Measurements from ENCODE around the gene IFNL1.
"Not testable (repeated sequence)": the region's sequence is repeated elsewhere in the genome, so short reads cannot be mapped to it uniquely, and the experiment has no call there.

The IFNL1 gene

GRCh38 chr19:39307822-39308530, 11.8 kb downstream of the IFNL1 start:
- H3K9me3 ChIP-seq (ENCODE audit: control insufficient read depth, low read length), result no peaks in the 10 kb centered on the region
- no peaks in the 10 kb centered on the region for H3K36me3 ChIP-seq (ENCODE audit: control insufficient read depth, insufficient read depth, low read length)
- peak overlapping the region; percentile 50 for H3K4me3 ChIP-seq (ENCODE audit: insufficient read depth, low read depth, low read length)
- peaks cover 48% of the 10 kb centered on the region for H3K27me3 ChIP-seq (ENCODE audit: control insufficient read depth, insufficient read depth, low read length, poor library complexity, severe bottlenecking)
- peaks cover 10% of the 10 kb centered on the region for H3K4me1 ChIP-seq (ENCODE audit: control insufficient read depth, insufficient read depth, low read length)
- 9% methylated on average over 82 of the region's 82 CpGs for WGBS, 2 experiments
- no peak overlapping the region for H3K27ac ChIP-seq (ENCODE audit: insufficient read depth, low read depth, low read length, poor library complexity, severe bottlenecking)

DNA sequence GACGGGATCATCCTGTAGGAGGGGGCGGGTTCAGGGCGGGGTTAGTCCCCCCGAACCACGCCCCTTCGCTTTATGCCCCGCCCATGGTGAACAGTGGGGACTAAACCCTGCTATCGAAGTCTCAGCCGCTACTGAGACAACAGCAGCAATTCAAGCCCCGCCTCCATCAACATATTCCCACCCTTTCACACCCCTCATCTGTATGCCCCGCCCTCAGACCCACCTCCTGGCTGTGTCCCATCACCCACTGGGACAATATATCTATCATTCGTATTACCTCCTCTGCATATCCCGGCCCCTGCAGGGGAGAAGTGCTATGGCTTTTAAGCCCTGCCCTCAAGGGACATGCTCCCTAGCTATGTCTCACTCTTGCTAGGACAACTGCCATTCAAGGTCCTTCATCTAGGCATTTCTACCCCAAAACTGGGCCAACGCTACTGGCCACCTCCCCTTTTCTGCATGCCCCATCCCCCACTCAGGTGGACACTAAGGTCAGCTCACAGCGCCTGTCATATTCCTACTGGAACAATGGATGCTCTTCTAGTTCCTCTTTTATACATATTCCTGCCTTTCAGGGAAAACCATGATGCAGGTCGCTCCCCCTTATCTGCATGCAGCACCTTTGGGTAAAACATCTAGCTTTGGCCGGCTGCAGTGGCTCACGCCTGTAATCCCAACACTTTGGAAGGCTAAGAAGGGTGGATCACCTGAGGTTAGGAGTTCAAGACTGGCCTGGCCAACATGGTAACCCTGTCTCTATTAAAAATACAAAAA, 12.5 kb downstream of the IFNL1 start:
- 41 to 43% methylated on average over 18 of the region's 18 CpGs for WGBS, 2 experiments
- Histone ChIP-seq H3K27me3 (ENCODE audit: control insufficient read depth, insufficient read depth, low read length, poor library complexity, severe bottlenecking) (peaks cover 48% of the 10 kb centered on the region), H3K4me3 (ENCODE audit: insufficient read depth, low read depth, low read length) (no peak overlapping the region), H3K4me1 (ENCODE audit: control insufficient read depth, insufficient read depth, low read length) (peaks cover 10% of the 10 kb centered on the region), H3K36me3 (ENCODE audit: control insufficient read depth, insufficient read depth, low read length) (no peaks in the 10 kb centered on the region), H3K27ac (ENCODE audit: insufficient read depth, low read depth, low read length, poor library complexity, severe bottlenecking) (no peak overlapping the region), H3K9me3 (ENCODE audit: control insufficient read depth, low read length) (no peaks in the 10 kb centered on the region)

DNA sequence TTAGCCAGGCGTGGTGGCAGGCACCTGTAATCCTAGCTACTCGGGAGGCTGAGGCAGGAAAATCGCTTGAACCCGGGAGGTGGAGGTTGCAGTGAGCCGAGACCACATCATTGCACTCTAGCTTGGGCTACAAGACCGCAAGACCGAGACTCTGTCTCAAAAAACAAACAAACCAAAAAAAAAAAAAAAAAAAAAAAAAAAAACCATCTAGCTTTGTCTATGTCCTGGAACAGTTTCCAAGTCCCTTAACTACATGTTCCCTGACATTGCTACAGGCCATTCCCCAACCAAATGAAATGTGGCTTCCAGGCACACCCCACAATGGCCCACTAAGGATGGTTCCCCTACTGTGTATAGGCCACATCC, 13.1 kb downstream of the IFNL1 start:
- H3K36me3 ChIP-seq (ENCODE audit: control insufficient read depth, insufficient read depth, low read length); H3K4me3 ChIP-seq (ENCODE audit: insufficient read depth, low read depth, low read length); H3K9me3 ChIP-seq (ENCODE audit: control insufficient read depth, low read length); H3K27ac ChIP-seq (ENCODE audit: insufficient read depth, low read depth, low read length, poor library complexity, severe bottlenecking): not testable (repeated sequence)
- 95 to 97% methylated on average over 7 of the region's 7 CpGs for WGBS, 2 experiments
- H3K27me3 ChIP-seq (ENCODE audit: control insufficient read depth, insufficient read depth, low read length, poor library complexity, severe bottlenecking), result peaks cover 45% of the 10 kb centered on the region
- H3K4me1 ChIP-seq (ENCODE audit: control insufficient read depth, insufficient read depth, low read length), result peaks cover 10% of the 10 kb centered on the region

DNA sequence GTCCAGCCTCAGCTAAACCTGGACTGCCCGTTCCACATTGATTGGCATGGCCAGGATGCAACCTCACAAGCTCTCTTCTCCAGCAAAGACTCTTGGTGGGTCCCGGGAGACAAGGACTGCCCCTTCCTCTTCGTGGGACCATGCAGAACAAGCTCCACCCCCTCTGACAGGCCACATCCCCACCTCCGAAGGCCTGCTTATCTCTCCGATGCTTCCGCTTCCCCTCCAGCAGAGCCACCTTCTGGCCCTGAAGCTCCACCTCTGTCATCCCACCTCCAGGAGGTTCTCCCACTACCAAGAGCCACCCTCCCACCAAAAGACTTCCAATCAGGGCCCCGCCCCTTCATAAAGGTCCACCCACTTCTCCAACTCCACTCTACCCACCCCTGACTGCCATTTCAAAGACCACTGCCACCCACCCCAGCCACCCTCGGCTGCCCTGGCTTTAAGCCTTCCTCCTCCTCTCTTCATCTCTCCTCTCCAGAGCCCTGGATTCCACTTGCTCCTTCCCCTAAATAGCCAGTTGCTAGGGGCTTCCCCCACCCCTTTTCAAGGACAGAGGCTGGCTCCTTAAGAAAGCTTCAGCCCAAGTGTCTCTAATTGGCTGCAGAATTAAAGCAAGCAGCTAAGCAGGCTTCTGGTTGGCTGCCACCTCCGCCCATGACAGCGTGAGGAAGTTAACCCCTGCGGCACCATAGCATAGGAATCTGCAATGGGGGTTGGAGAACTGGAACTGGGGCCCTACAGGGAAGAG, 14.5 kb downstream of the IFNL1 start:
- Histone ChIP-seq H3K27ac (ENCODE audit: insufficient read depth, low read depth, low read length, poor library complexity, severe bottlenecking) (no peak overlapping the region), H3K36me3 (ENCODE audit: control insufficient read depth, insufficient read depth, low read length) (no peaks in the 10 kb centered on the region), H3K9me3 (ENCODE audit: control insufficient read depth, low read length) (no peaks in the 10 kb centered on the region), H3K4me3 (ENCODE audit: insufficient read depth, low read depth, low read length) (no peak overlapping the region), H3K4me1 (ENCODE audit: control insufficient read depth, insufficient read depth, low read length) (peaks cover 5% of the 10 kb centered on the region), H3K27me3 (ENCODE audit: control insufficient read depth, insufficient read depth, low read length, poor library complexity, severe bottlenecking) (peaks cover 33% of the 10 kb centered on the region)
- WGBS, 2 experiments, result 65 to 71% methylated on average over 11 of the region's 11 CpGs

DNA sequence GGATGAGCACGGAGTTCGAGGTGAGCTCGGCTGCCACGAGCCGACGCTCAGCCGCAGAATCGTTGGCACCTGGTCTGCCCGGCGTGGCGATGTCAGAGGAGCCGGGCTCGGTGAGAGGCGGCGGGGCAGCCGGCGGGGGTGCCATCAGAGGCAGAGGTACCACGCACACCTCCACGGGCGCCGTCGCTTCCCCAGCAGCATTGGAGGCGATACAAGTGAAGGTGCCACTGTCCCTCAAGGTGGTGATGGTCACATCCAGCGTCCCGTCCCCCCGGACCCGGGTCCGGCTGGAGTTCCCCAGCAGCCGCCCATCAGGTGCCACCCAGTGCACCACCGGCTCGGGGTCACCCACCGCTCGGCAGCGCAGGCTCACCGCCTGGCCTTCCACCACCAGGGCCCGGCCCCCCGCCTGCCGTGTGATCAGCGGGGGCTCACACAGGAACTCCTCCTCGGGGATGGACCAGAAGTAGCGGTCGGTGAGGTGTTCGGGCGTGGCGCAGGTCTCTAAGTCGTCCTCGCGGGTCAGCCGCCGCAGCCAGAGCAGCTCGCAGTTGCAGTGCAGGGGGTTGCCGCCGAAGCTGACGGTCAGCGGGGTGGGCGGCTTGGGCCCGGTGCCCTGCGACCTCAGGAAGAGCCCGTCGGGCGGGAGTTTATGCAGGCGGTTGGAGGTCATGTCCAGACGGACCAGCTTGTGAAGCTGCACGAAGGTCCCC, 18.0 kb downstream of the IFNL1 start:
- Histone ChIP-seq H3K4me3 (ENCODE audit: insufficient read depth, low read depth, low read length) (no peak overlapping the region), H3K9me3 (ENCODE audit: control insufficient read depth, low read length) (no peaks in the 10 kb centered on the region), H3K27ac (ENCODE audit: insufficient read depth, low read depth, low read length, poor library complexity, severe bottlenecking) (no peak overlapping the region), H3K36me3 (ENCODE audit: control insufficient read depth, insufficient read depth, low read length) (no peaks in the 10 kb centered on the region), H3K4me1 (ENCODE audit: control insufficient read depth, insufficient read depth, low read length) (no peaks in the 10 kb centered on the region), H3K27me3 (ENCODE audit: control insufficient read depth, insufficient read depth, low read length, poor library complexity, severe bottlenecking) (no peaks in the 10 kb centered on the region)
- WGBS, 2 experiments, result 95 to 97% methylated on average over 64 of the region's 64 CpGs

GRCh38 chr19:39315933-39316332, 19.7 kb downstream of the IFNL1 start:
- no peaks in the 10 kb centered on the region for H3K9me3 ChIP-seq (ENCODE audit: control insufficient read depth, low read length)
- H3K36me3 ChIP-seq (ENCODE audit: control insufficient read depth, insufficient read depth, low read length), result no peaks in the 10 kb centered on the region
- H3K27me3 ChIP-seq (ENCODE audit: control insufficient read depth, insufficient read depth, low read length, poor library complexity, severe bottlenecking), result peaks cover 13% of the 10 kb centered on the region
- WGBS, 2 experiments, result 92% methylated on average over 1 of the region's 1 CpG; no CpG with 5 or more reads in 1 of the 2 experiments
- H3K4me1 ChIP-seq (ENCODE audit: control insufficient read depth, insufficient read depth, low read length), result peaks cover 7% of the 10 kb centered on the region
- no peak overlapping the region for H3K27ac ChIP-seq (ENCODE audit: insufficient read depth, low read depth, low read length, poor library complexity, severe bottlenecking)
- no peak overlapping the region for H3K4me3 ChIP-seq (ENCODE audit: insufficient read depth, low read depth, low read length)

- no peak overlapping the region for H3K4me3 ChIP-seq (ENCODE audit: insufficient read depth, low read depth, low read length)
- no peak overlapping the region for H3K27ac ChIP-seq (ENCODE audit: insufficient read depth, low read depth, low read length, poor library complexity, severe bottlenecking)
- H3K36me3 ChIP-seq (ENCODE audit: control insufficient read depth, insufficient read depth, low read length), result no peaks in the 10 kb centered on the region
- WGBS, 2 experiments, result 83 to 86% methylated on average over 11 to 12 of the region's 12 CpGs
- peaks cover 13% of the 10 kb centered on the region for H3K27me3 ChIP-seq (ENCODE audit: control insufficient read depth, insufficient read depth, low read length, poor library complexity, severe bottlenecking)
- H3K4me1 ChIP-seq (ENCODE audit: control insufficient read depth, insufficient read depth, low read length), result peaks cover 7% of the 10 kb centered on the region
- no peaks in the 10 kb centered on the region for H3K9me3 ChIP-seq (ENCODE audit: control insufficient read depth, low read length)
These were observed 20.6 kb downstream of the IFNL1 start for GRCh38 chr19:39316627-39317321.

- Histone ChIP-seq H3K9me3 (ENCODE audit: control insufficient read depth, low read length) (no peaks in the 10 kb centered on the region), H3K27me3 (ENCODE audit: control insufficient read depth, insufficient read depth, low read length, poor library complexity, severe bottlenecking) (peaks cover 13% of the 10 kb centered on the region), H3K27ac (ENCODE audit: insufficient read depth, low read depth, low read length, poor library complexity, severe bottlenecking) (no peak overlapping the region), H3K4me1 (ENCODE audit: control insufficient read depth, insufficient read depth, low read length) (peaks cover 7% of the 10 kb centered on the region), H3K36me3 (ENCODE audit: control insufficient read depth, insufficient read depth, low read length) (no peaks in the 10 kb centered on the region), H3K4me3 (ENCODE audit: insufficient read depth, low read depth, low read length) (no peak overlapping the region)
- WGBS, 2 experiments, result 90 to 94% methylated on average over 4 of the region's 4 CpGs
These were observed 21.3 kb downstream of the IFNL1 start for GRCh38 chr19:39317476-39317875.

GRCh38 chr19:39318071-39318470, 21.9 kb downstream of the IFNL1 start:
- Histone ChIP-seq H3K9me3 (ENCODE audit: control insufficient read depth, low read length) (no peaks in the 10 kb centered on the region), H3K36me3 (ENCODE audit: control insufficient read depth, insufficient read depth, low read length) (no peaks in the 10 kb centered on the region), H3K27ac (ENCODE audit: insufficient read depth, low read depth, low read length, poor library complexity, severe bottlenecking) (no peak overlapping the region), H3K4me1 (ENCODE audit: control insufficient read depth, insufficient read depth, low read length) (peaks cover 7% of the 10 kb centered on the region), H3K4me3 (ENCODE audit: insufficient read depth, low read depth, low read length) (no peak overlapping the region), H3K27me3 (ENCODE audit: control insufficient read depth, insufficient read depth, low read length, poor library complexity, severe bottlenecking) (peaks cover 13% of the 10 kb centered on the region)
- WGBS, 2 experiments, result 91 to 93% methylated on average over 5 of the region's 5 CpGs
